HepG2 (cell line): Measurements from ENCODE around the gene CHADL. TPM values are rescaled to one million over a fixed set of nuclear protein-coding genes. Genes with fewer than 3 reads are reported as not detected.

ENCODE experiments used
- CBX1 ChIP-seq: IDR thresholded peaks from one replicate; pipeline ENCODE4 v1.6.1; 2016; ENCODE audit warnings: antibody characterized with exemption, low read depth
- GFI1 ChIP-seq: sonication (generic); formaldehyde crosslinking; IDR thresholded peaks from 2 replicates; pipeline ENCODE4 v1.5.0; 2020; ENCODE audit warnings: missing genetic modification reagents, mild to moderate bottlenecking, borderline replicate concordance
- MAFF ChIP-seq: IDR thresholded peaks from 2 replicates; pipeline ENCODE4 v1.6.1; 2011; ENCODE audit warnings: low read depth, low read length, improper control_type of control experiment
- NFIC ChIP-seq: IDR thresholded peaks from 2 replicates; pipeline ENCODE4 v1.6.1; 2012; ENCODE audit warnings: mild to moderate bottlenecking, low read length, inconsistent platforms
- PHF8 ChIP-seq: sonication (generic); formaldehyde crosslinking; IDR thresholded peaks from 2 replicates; pipeline ENCODE4 v1.5.0; 2020; ENCODE audit warnings: missing genetic modification reagents
- ZNF17 ChIP-seq: sonication (generic); formaldehyde crosslinking; IDR thresholded peaks from 2 replicates; pipeline ENCODE4 v1.5.0; 2020; ENCODE audit warnings: mild to moderate bottlenecking, missing genetic modification reagents
- ZNF205 ChIP-seq: IDR thresholded peaks from 2 replicates; pipeline ENCODE4 v1.6.1; 2018; ENCODE audit warnings: missing biosample characterization, missing genetic modification reagents
- ZNF282 ChIP-seq: fragments of 450-650 bp; IDR thresholded peaks from 2 replicates; pipeline ENCODE4 v1.6.1; 2018; ENCODE audit not compliant: partially characterized antibody
- ZNF33A ChIP-seq: sonication (generic); formaldehyde crosslinking; IDR thresholded peaks from 2 replicates; pipeline ENCODE4 v1.5.1; 2020; ENCODE audit warnings: missing genetic modification reagents, mild to moderate bottlenecking, moderate library complexity, borderline replicate concordance
- ZNF557 ChIP-seq: sonication (generic); formaldehyde crosslinking; IDR thresholded peaks from 2 replicates; pipeline ENCODE4 v1.4.0; 2020; ENCODE audit warnings: missing genetic modification reagents
- ZNF652 ChIP-seq: IDR thresholded peaks from 2 replicates; pipeline ENCODE4 v1.6.1; 2016; ENCODE audit warnings: low read depth, borderline replicate concordance
- ZNF773 ChIP-seq: sonication (generic); formaldehyde crosslinking; IDR thresholded peaks from 2 replicates; pipeline ENCODE4 v1.4.0; 2020; ENCODE audit warnings: missing genetic modification reagents, borderline replicate concordance
- ZSCAN9 ChIP-seq: IDR thresholded peaks from 2 replicates; pipeline ENCODE4 v1.6.1; 2016; ENCODE audit warnings: borderline replicate concordance
- polyA plus RNA-seq, 8 experiments: library from polyadenylated mRNA; depleted of rRNA in 3 of 8; stranded (reverse) in 7 of 8; unstranded in 1 of 8; fragments of >200 nt; fragmentation: Illumina TruSeq in 4 of 8; extraction: Trizol in 4 of 8; gene quantifications; 2 replicates each; pipeline versions ENCODE4 v1.2.1 to v1.2.3, GENCODE V29; 2011 to 2016; ENCODE audit warnings: low read depth in 4 of 8, missing spikeins in 1 of 8, mixed read lengths in 1 of 8; ENCODE audit not compliant: insufficient read depth in 1 of 8
- total RNA-seq, 5 experiments: library from RNA; depleted of rRNA; stranded (reverse); fragments of >200 nt; fragmentation: Illumina TruSeq; extraction: Trizol; gene quantifications; 2 replicates each; pipeline ENCODE4 v1.2.3, GENCODE V29; 2016; ENCODE audit warnings: low read depth in 1 of 5
- TF ChIP-seq, protein P1 (sequence below): sonication (generic); formaldehyde crosslinking; IDR thresholded peaks from 2 replicates; pipeline ENCODE4 v1.4.0; 2020; ENCODE audit warnings: missing genetic modification reagents
- TF ChIP-seq, protein P2 (sequence below): sonication (generic); formaldehyde crosslinking; IDR thresholded peaks from 2 replicates; pipeline ENCODE4 v1.4.0; 2020; ENCODE audit warnings: missing genetic modification reagents, borderline replicate concordance
- TF ChIP-seq, protein P3 (sequence below): sonication (generic); formaldehyde crosslinking; IDR thresholded peaks from 2 replicates; pipeline ENCODE4 v1.5.0; 2020; ENCODE audit warnings: mild to moderate bottlenecking, missing genetic modification reagents
- TF ChIP-seq, protein P4 (sequence below): sonication (generic); formaldehyde crosslinking; IDR thresholded peaks from 2 replicates; pipeline ENCODE4 v1.4.0; 2020; ENCODE audit warnings: low read depth, mild to moderate bottlenecking, missing genetic modification reagents

The CHADL gene
- total and polyA plus RNA-seq, 2 of the 13 experiments (the other 11 are each of a cell fraction or from before 2014, with no cell fraction given), result 2.8 to 8.1 TPM

DNA sequence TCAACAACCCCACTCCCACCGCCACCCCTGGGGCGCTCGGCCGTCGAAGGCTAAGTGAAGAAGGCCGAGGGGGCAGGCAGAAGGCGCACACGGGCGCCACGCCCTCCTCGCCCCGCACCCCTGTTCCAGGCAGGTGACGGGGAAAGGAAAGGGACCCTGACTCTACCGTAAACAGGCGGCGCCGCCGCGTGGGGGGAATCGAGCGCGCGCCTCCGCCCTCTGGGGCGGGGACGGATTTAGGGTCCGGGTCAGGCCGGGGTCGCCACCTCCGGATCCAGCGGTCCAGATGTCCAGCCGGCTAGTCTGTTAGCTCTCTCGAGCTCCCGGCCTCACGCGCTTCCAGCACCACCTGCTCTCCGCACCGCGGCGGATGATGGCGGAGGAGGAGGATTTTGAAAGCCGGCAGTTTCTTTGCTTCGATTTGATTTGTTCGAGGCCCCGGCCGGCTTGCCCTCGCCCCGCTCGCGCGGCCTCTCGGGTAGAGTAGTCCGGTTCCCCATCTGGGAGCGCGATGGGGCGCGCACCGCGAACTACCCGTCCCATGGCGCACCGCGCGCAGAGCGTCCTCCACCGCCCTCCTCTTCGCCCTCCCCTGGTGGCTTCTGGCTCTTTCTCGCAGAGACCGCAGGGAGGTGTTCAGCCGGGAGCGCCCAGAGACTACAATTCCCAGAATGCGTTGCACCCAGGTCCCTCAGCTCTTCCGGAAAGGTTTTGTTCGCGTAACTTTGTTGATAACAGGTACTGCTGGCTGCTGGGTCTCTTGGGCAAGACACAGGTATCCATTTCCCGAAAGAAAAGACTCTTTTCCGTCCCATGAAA is 45.3 kb upstream of the CHADL start, which contains the start of gene RANGAP1 (continued):
- TF ChIP-seq, protein P1, sequence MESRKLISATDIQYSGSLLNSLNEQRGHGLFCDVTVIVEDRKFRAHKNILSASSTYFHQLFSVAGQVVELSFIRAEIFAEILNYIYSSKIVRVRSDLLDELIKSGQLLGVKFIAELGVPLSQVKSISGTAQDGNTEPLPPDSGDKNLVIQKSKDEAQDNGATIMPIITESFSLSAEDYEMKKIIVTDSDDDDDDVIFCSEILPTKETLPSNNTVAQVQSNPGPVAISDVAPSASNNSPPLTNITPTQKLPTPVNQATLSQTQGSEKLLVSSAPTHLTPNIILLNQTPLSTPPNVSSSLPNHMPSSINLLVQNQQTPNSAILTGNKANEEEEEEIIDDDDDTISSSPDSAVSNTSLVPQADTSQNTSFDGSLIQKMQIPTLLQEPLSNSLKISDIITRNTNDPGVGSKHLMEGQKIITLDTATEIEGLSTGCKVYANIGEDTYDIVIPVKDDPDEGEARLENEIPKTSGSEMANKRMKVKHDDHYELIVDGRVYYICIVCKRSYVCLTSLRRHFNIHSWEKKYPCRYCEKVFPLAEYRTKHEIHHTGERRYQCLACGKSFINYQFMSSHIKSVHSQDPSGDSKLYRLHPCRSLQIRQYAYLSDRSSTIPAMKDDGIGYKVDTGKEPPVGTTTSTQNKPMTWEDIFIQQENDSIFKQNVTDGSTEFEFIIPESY (CRISPR knock-in tag), result no peak
- no peak for TF ChIP-seq ZNF652 (CRISPR knock-in tag)
- TF ChIP-seq MAFF, result 0 out of 2 replicates have a peak, but pooled peaks have one; percentile 1
- TF ChIP-seq, protein P2, sequence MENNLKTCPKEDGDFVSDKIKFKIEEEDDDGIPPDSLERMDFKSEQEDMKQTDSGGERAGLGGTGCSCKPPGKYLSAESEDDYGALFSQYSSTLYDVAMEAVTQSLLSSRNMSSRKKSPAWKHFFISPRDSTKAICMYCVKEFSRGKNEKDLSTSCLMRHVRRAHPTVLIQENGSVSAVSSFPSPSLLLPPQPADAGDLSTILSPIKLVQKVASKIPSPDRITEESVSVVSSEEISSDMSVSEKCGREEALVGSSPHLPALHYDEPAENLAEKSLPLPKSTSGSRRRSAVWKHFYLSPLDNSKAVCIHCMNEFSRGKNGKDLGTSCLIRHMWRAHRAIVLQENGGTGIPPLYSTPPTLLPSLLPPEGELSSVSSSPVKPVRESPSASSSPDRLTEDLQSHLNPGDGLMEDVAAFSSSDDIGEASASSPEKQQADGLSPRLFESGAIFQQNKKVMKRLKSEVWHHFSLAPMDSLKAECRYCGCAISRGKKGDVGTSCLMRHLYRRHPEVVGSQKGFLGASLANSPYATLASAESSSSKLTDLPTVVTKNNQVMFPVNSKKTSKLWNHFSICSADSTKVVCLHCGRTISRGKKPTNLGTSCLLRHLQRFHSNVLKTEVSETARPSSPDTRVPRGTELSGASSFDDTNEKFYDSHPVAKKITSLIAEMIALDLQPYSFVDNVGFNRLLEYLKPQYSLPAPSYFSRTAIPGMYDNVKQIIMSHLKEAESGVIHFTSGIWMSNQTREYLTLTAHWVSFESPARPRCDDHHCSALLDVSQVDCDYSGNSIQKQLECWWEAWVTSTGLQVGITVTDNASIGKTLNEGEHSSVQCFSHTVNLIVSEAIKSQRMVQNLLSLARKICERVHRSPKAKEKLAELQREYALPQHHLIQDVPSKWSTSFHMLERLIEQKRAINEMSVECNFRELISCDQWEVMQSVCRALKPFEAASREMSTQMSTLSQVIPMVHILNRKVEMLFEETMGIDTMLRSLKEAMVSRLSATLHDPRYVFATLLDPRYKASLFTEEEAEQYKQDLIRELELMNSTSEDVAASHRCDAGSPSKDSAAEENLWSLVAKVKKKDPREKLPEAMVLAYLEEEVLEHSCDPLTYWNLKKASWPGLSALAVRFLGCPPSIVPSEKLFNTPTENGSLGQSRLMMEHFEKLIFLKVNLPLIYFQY (CRISPR knock-in tag), result 0 out of 2 replicates have a peak, but pooled peaks have one; percentile 45
- TF ChIP-seq ZNF557 (CRISPR knock-in tag), result 0 out of 2 replicates have a peak, but pooled peaks have one; percentile 19
- TF ChIP-seq ZNF17 (CRISPR knock-in tag), result no peak
- no peak for TF ChIP-seq ZNF205 (CRISPR knock-in tag)
- 0 out of 2 replicates have a peak, but pooled peaks have one; percentile 31 for TF ChIP-seq ZNF773 (CRISPR knock-in tag)
- TF ChIP-seq ZSCAN9 (CRISPR knock-in tag), result no peak
- TF ChIP-seq NFIC, result no peak
- TF ChIP-seq PHF8, result no peak
- TF ChIP-seq, protein P3, sequence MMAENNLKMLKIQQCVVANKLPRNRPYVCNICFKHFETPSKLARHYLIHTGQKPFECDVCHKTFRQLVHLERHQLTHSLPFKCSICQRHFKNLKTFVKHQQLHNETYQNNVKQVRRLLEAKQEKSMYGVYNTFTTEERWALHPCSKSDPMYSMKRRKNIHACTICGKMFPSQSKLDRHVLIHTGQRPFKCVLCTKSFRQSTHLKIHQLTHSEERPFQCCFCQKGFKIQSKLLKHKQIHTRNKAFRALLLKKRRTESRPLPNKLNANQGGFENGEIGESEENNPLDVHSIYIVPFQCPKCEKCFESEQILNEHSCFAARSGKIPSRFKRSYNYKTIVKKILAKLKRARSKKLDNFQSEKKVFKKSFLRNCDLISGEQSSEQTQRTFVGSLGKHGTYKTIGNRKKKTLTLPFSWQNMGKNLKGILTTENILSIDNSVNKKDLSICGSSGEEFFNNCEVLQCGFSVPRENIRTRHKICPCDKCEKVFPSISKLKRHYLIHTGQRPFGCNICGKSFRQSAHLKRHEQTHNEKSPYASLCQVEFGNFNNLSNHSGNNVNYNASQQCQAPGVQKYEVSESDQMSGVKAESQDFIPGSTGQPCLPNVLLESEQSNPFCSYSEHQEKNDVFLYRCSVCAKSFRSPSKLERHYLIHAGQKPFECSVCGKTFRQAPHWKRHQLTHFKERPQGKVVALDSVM (CRISPR knock-in tag), result 0 out of 2 replicates have a peak, but pooled peaks have one; percentile 9
- no peak for TF ChIP-seq ZNF33A (CRISPR knock-in tag)
- no peak for TF ChIP-seq ZNF282
- TF ChIP-seq GFI1 (CRISPR knock-in tag), result no peak
- TF ChIP-seq CBX1, result no peak
- TF ChIP-seq, protein P4, sequence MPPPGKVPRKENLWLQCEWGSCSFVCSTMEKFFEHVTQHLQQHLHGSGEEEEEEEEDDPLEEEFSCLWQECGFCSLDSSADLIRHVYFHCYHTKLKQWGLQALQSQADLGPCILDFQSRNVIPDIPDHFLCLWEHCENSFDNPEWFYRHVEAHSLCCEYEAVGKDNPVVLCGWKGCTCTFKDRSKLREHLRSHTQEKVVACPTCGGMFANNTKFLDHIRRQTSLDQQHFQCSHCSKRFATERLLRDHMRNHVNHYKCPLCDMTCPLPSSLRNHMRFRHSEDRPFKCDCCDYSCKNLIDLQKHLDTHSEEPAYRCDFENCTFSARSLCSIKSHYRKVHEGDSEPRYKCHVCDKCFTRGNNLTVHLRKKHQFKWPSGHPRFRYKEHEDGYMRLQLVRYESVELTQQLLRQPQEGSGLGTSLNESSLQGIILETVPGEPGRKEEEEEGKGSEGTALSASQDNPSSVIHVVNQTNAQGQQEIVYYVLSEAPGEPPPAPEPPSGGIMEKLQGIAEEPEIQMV (CRISPR knock-in tag), result no peak
